ENCODE results near the gene RGL1.

DNA sequence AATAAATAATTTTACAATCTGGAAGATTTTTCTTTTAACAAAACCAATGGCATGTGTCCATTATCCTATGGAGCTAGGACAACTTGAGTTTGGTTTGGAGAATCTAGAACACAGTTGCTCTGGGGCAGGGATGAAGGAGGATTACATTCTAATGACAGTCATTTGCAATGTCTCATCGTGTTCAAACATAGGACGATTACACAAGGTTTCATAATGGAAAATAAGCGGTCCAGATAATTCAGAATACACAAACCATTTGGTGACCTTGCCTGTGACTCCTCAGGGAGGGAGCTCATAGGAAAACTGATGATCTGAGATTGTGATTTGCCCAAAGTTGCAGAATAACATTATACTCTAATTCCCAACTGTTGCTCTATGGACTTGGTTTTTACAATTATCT lies 27.6 kb upstream of the RGL1 start:
- TF ChIP-seq POLR2A (IDR thresholded peaks at IDR 0.05) = no peak
- TF ChIP-seq, protein P1, sequence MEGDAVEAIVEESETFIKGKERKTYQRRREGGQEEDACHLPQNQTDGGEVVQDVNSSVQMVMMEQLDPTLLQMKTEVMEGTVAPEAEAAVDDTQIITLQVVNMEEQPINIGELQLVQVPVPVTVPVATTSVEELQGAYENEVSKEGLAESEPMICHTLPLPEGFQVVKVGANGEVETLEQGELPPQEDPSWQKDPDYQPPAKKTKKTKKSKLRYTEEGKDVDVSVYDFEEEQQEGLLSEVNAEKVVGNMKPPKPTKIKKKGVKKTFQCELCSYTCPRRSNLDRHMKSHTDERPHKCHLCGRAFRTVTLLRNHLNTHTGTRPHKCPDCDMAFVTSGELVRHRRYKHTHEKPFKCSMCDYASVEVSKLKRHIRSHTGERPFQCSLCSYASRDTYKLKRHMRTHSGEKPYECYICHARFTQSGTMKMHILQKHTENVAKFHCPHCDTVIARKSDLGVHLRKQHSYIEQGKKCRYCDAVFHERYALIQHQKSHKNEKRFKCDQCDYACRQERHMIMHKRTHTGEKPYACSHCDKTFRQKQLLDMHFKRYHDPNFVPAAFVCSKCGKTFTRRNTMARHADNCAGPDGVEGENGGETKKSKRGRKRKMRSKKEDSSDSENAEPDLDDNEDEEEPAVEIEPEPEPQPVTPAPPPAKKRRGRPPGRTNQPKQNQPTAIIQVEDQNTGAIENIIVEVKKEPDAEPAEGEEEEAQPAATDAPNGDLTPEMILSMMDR (IDR thresholded peaks at IDR 0.05) = no peak

Data from tibial nerve (tissue), 3 donors.